ENCODE measurements around the gene DHRS7. TPM values are rescaled to one million over a fixed set of nuclear protein-coding genes. Genes with fewer than 3 reads are reported as not detected.
A peak's percentile ranks its signal among the peaks of the same experiment; 100 is the strongest.

DHRS7 gene
- total and polyA plus RNA-seq, 10 of the 15 experiments (the other 5 are each of a cell fraction or from before 2014, with no cell fraction given): 55.0 to 99.8 (median 62.2) TPM

DNA sequence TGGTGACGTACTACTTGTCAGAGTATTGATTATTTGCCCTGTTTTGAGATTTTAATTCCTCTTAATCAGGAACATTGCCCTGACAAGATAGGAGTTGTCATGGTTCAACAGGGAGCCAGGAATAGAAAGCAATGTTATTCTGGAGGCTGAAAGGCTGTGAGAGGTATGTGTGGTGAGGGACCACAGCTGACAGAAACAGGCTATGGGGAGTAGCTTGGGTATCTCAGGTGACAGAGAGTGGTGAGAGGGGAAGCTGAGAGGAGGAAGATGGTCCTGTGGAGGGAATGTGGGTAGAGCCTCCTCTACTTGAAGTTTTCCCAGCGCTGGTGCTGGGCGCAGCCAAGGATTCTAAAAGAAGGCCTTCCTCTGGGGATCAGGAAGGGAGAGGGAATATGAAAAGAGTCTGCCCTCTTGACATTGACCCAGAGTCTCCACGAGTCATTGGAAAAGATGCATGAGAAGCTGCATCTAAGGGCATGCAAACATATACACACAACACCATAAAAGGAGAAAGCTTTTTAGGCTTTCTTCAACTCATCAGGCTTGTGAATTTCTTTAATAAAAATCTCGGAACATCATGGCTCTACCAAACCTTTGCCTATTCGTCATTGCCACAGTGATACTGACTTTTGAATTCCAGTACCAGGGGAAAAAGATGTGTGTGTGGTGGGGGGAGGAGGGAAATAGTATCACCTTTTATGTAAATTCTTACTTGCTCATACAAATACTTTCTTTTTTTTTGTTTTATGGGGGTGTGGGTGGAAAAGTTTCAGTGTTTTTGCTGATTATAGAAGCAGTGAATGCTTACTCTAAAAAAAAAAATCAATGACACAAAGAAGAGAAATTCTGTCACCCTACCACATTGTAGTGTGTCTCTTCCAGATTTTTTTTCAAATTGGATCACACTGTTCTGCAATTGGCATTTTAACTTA is 39.9 kb upstream of the DHRS7 start (continued):
- TF ChIP-seq, protein P1, sequence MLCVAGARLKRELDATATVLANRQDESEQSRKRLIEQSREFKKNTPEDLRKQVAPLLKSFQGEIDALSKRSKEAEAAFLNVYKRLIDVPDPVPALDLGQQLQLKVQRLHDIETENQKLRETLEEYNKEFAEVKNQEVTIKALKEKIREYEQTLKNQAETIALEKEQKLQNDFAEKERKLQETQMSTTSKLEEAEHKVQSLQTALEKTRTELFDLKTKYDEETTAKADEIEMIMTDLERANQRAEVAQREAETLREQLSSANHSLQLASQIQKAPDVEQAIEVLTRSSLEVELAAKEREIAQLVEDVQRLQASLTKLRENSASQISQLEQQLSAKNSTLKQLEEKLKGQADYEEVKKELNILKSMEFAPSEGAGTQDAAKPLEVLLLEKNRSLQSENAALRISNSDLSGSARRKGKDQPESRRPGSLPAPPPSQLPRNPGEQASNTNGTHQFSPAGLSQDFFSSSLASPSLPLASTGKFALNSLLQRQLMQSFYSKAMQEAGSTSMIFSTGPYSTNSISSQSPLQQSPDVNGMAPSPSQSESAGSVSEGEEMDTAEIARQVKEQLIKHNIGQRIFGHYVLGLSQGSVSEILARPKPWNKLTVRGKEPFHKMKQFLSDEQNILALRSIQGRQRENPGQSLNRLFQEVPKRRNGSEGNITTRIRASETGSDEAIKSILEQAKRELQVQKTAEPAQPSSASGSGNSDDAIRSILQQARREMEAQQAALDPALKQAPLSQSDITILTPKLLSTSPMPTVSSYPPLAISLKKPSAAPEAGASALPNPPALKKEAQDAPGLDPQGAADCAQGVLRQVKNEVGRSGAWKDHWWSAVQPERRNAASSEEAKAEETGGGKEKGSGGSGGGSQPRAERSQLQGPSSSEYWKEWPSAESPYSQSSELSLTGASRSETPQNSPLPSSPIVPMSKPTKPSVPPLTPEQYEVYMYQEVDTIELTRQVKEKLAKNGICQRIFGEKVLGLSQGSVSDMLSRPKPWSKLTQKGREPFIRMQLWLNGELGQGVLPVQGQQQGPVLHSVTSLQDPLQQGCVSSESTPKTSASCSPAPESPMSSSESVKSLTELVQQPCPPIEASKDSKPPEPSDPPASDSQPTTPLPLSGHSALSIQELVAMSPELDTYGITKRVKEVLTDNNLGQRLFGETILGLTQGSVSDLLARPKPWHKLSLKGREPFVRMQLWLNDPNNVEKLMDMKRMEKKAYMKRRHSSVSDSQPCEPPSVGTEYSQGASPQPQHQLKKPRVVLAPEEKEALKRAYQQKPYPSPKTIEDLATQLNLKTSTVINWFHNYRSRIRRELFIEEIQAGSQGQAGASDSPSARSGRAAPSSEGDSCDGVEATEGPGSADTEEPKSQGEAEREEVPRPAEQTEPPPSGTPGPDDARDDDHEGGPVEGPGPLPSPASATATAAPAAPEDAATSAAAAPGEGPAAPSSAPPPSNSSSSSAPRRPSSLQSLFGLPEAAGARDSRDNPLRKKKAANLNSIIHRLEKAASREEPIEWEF (IDR thresholded peaks at IDR 0.05; ENCODE audit: insufficient replicate concordance, low read depth, low read length): peak; percentile 45
- TF ChIP-seq, protein P2, sequence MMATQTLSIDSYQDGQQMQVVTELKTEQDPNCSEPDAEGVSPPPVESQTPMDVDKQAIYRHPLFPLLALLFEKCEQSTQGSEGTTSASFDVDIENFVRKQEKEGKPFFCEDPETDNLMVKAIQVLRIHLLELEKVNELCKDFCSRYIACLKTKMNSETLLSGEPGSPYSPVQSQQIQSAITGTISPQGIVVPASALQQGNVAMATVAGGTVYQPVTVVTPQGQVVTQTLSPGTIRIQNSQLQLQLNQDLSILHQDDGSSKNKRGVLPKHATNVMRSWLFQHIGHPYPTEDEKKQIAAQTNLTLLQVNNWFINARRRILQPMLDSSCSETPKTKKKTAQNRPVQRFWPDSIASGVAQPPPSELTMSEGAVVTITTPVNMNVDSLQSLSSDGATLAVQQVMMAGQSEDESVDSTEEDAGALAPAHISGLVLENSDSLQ (IDR thresholded peaks at IDR 0.05): peak; percentile 38; the same call in 1 of the 2 replicates
- TF ChIP-seq DPF2 (IDR thresholded peaks at IDR 0.05) (no peak; the same call in 1 of the 2 replicates), NR2C2 (IDR thresholded peaks at IDR 0.05; ENCODE audit: borderline replicate concordance, control insufficient read depth, insufficient read length, low read depth) (no peak), WRNIP1 (IDR thresholded peaks at IDR 0.05; ENCODE audit: borderline replicate concordance, low read depth, low read length) (peak; percentile 74; the same call in 1 of the 2 replicates), MYB (IDR thresholded peaks at IDR 0.05; ENCODE audit: borderline replicate concordance, low read depth, low read length) (no peak), POU2F2 (IDR thresholded peaks at IDR 0.05; ENCODE audit: borderline replicate concordance, low read depth, low read length) (peak; percentile 86)
- TF ChIP-seq, protein P3, sequence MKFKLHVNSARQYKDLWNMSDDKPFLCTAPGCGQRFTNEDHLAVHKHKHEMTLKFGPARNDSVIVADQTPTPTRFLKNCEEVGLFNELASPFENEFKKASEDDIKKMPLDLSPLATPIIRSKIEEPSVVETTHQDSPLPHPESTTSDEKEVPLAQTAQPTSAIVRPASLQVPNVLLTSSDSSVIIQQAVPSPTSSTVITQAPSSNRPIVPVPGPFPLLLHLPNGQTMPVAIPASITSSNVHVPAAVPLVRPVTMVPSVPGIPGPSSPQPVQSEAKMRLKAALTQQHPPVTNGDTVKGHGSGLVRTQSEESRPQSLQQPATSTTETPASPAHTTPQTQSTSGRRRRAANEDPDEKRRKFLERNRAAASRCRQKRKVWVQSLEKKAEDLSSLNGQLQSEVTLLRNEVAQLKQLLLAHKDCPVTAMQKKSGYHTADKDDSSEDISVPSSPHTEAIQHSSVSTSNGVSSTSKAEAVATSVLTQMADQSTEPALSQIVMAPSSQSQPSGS (IDR thresholded peaks at IDR 0.05; ENCODE audit: low read length): peak; percentile 75; the same call in 1 of the 2 replicates
- TF ChIP-seq, protein P4, sequence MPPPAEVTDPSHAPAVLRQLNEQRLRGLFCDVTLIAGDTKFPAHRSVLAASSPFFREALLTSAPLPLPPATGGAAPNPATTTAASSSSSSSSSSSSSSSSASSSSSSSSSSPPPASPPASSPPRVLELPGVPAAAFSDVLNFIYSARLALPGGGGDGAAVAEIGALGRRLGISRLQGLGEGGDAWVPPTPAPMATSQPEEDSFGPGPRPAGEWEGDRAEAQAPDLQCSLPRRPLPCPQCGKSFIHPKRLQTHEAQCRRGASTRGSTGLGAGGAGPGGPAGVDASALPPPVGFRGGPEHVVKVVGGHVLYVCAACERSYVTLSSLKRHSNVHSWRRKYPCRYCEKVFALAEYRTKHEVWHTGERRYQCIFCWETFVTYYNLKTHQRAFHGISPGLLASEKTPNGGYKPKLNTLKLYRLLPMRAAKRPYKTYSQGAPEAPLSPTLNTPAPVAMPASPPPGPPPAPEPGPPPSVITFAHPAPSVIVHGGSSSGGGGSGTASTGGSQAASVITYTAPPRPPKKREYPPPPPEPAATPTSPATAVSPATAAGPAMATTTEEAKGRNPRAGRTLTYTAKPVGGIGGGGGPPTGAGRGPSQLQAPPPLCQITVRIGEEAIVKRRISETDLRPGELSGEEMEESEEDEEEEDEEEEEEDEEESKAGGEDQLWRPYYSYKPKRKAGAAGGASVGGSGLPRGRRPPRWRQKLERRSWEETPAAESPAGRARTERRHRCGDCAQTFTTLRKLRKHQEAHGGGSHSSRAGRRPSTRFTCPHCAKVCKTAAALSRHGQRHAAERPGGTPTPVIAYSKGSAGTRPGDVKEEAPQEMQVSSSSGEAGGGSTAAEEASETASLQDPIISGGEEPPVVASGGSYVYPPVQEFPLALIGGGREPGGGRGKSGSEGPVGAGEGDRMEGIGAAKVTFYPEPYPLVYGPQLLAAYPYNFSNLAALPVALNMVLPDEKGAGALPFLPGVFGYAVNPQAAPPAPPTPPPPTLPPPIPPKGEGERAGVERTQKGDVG (CRISPR knock-in tag; IDR thresholded peaks at IDR 0.05): no peak
- TF ChIP-seq, protein P5, sequence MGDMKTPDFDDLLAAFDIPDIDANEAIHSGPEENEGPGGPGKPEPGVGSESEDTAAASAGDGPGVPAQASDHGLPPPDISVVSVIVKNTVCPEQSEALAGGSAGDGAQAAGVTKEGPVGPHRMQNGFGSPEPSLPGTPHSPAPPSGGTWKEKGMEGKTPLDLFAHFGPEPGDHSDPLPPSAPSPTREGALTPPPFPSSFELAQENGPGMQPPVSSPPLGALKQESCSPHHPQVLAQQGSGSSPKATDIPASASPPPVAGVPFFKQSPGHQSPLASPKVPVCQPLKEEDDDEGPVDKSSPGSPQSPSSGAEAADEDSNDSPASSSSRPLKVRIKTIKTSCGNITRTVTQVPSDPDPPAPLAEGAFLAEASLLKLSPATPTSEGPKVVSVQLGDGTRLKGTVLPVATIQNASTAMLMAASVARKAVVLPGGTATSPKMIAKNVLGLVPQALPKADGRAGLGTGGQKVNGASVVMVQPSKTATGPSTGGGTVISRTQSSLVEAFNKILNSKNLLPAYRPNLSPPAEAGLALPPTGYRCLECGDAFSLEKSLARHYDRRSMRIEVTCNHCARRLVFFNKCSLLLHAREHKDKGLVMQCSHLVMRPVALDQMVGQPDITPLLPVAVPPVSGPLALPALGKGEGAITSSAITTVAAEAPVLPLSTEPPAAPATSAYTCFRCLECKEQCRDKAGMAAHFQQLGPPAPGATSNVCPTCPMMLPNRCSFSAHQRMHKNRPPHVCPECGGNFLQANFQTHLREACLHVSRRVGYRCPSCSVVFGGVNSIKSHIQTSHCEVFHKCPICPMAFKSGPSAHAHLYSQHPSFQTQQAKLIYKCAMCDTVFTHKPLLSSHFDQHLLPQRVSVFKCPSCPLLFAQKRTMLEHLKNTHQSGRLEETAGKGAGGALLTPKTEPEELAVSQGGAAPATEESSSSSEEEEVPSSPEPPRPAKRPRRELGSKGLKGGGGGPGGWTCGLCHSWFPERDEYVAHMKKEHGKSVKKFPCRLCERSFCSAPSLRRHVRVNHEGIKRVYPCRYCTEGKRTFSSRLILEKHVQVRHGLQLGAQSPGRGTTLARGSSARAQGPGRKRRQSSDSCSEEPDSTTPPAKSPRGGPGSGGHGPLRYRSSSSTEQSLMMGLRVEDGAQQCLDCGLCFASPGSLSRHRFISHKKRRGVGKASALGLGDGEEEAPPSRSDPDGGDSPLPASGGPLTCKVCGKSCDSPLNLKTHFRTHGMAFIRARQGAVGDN (IDR thresholded peaks at IDR 0.05): peak; percentile 48

Data from GM12878 (cell line).